Ovary (tissue), 9 donors: Measurements from ENCODE around the gene RIPOR3. TPM values are rescaled to one million over a fixed set of nuclear protein-coding genes. Genes with fewer than 3 reads are reported as not detected.
A peak's percentile ranks its signal among the peaks of the same experiment; 100 is the strongest.

Source experiments
- DNase-seq, 5 donors: peaks; one replicate each; pipeline ENCODE4 v3.0.0-alpha.2; 2019 to 2020
- H3K27ac ChIP-seq, 2 donors: fragments of 200-600 bp; one replicate each; pipeline versions ENCODE4 v1.5.1 to v1.8.0; 2019 to 2022
- H3K27me3 ChIP-seq: fragments of 200-600 bp; one replicate; pipeline ENCODE4 v1.8.0; 2022
- H3K36me3 ChIP-seq: fragments of 200-600 bp; sonication (generic); one replicate; pipeline ENCODE4 v1.5.1; 2019
- H3K4me1 ChIP-seq: one replicate; pipeline ENCODE4 v1.8.1; 2013; ENCODE audit warnings: mild to moderate bottlenecking, moderate library complexity; ENCODE audit not compliant: insufficient read depth
- H3K4me3 ChIP-seq: fragments of 200-600 bp; sonication (generic); one replicate; pipeline ENCODE4 v1.5.1; 2017
- H3K9me3 ChIP-seq, 2 donors: fragments of 200-600 bp in 1 of 2; sonication (generic) in 1 of 2; one replicate each; pipeline versions ENCODE4 v1.5.1 to v1.8.1; 2013 to 2019; ENCODE audit warnings: mild to moderate bottlenecking in 1 of 2, moderate library complexity in 1 of 2
- EP300 ChIP-seq: sonication (generic); formaldehyde crosslinking; IDR thresholded peaks from one replicate; pipeline ENCODE4 v1.6.1; 2017; ENCODE audit warnings: antibody characterized with exemption
- POLR2A ChIP-seq: fragments of 450-650 bp; IDR thresholded peaks from one replicate; pipeline ENCODE4 v1.6.1; 2017; ENCODE audit warnings: antibody characterized with exemption, mild to moderate bottlenecking, moderate library complexity
- WGBS, 3 donors: extraction: QIAGEN DNeasy Blood & Tissue Kit in 1 of 3; methylation state at CpG; one replicate each; pipeline versions ENCODE4 v1.1.5 to v1.1.7; 2013 to 2017; 5-methylcytosine and 5-hydroxymethylcytosine counted together
- intact Hi-C, 4 donors: fragments of 100-400 bp; cut with DNase I; formaldehyde crosslinking; loops; one replicate each; pipeline versions ENCODE4 v1.11.0 to v1.15.1; 2022 to 2023
- polyA plus RNA-seq, 2 donors: library from polyadenylated mRNA; stranded (reverse); fragments of 200-250 nt in 1 of 2; fragments of 350-450 nt in 1 of 2; fragmentation: Illumina TruSeq in 1 of 2; extraction: RNeasy Lipid Tissue Mini Kit (QIAGEN cat#74804) in 1 of 2; gene quantifications; one replicate each; pipeline ENCODE4 v1.2.3, GENCODE V29; 2013 to 2014
- total RNA-seq, 7 donors: library from RNA; depleted of rRNA in 2 of 7; stranded (reverse); fragments of >200 nt in 2 of 7; fragmentation: NEBNext Ultra II Directional in 3 of 7; extraction: Animal tissue kit (Norgen Biotek cat#: 25700) in 3 of 7; gene quantifications; one replicate each; pipeline versions ENCODE4 v1.1.0 to v1.2.4, GENCODE V29; 2016 to 2023
- TF ChIP-seq, protein P1 (sequence below), 3 donors: fragments of 450-650 bp in 2 of 3; fragments of 200-600 bp in 1 of 3; IDR thresholded peaks; one replicate each; pipeline versions ENCODE4 v1.5.1 to v1.8.0; 2016 to 2022; ENCODE audit warnings: antibody characterized with exemption in 3 of 3, mild to moderate bottlenecking in 1 of 3
- donor health status: DM: no; HTN: no; CAD: no; lungs with moderate emphysema.
- donor health status: DM: no; HTN: no; CAD: no.
- donor health status: Bipolar disorder and iron deficiency.
- donor health status: DM: yes; HTN: yes; CAD: no.
- donor health status: DM: no; HTN: no; CAD: no.
- donor health status: DM: yes; HTN: yes; CAD: no.

The RIPOR3 gene
- total and polyA plus RNA-seq, 9 donors, result 1.3 to 22.7 (median 8.0) TPM

DNA sequence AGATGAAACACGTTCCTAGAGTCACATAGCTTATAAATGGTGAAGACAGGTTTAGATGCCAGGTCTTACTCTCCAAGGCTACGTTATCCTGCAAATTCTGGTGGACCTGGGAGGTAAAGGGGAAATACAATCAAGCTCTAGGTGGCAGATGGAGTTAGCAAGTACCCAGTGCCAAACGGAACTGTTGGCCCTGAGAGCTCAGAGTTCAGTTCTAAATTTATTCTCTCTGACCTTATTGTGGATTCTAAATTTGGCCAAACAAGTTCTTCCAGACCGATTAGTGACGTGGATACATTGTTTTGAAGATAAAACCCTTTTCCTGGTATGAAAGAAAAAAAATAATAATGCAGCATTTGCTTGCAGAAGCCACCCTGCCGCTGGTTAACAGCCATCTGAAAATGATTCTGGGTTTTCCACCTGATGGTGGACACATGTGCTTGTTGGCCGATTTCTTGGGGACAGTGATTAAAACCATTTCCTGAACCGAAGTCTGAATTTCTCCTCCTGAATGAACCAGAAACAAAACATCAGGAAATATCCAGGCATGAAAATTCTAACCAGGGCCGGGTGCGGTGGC, 32.5 kb downstream of the RIPOR3 start:
- no peaks in the 10 kb centered on the region for H3K27me3 ChIP-seq
- no peaks in the 10 kb centered on the region for H3K36me3 ChIP-seq
- TF ChIP-seq, protein P1, sequence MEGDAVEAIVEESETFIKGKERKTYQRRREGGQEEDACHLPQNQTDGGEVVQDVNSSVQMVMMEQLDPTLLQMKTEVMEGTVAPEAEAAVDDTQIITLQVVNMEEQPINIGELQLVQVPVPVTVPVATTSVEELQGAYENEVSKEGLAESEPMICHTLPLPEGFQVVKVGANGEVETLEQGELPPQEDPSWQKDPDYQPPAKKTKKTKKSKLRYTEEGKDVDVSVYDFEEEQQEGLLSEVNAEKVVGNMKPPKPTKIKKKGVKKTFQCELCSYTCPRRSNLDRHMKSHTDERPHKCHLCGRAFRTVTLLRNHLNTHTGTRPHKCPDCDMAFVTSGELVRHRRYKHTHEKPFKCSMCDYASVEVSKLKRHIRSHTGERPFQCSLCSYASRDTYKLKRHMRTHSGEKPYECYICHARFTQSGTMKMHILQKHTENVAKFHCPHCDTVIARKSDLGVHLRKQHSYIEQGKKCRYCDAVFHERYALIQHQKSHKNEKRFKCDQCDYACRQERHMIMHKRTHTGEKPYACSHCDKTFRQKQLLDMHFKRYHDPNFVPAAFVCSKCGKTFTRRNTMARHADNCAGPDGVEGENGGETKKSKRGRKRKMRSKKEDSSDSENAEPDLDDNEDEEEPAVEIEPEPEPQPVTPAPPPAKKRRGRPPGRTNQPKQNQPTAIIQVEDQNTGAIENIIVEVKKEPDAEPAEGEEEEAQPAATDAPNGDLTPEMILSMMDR (IDR thresholded peaks at IDR 0.05), result peak in 1 of 3 donors; percentile 7
- no peak for TF ChIP-seq POLR2A
- 18 to 29% (median 23%) methylated on average over 10 of the region's 10 CpGs for WGBS, 3 donors
- no peak for DNase-seq
- H3K4me1 ChIP-seq, result peaks cover 29% of the 10 kb centered on the region
- peak overlapping the region; percentile 20 to 55 for H3K27ac ChIP-seq
- H3K9me3 ChIP-seq, result no peaks in the 10 kb centered on the region
- intact Hi-C loops, result no loop called here
- no peak overlapping the region for H3K4me3 ChIP-seq

DNA sequence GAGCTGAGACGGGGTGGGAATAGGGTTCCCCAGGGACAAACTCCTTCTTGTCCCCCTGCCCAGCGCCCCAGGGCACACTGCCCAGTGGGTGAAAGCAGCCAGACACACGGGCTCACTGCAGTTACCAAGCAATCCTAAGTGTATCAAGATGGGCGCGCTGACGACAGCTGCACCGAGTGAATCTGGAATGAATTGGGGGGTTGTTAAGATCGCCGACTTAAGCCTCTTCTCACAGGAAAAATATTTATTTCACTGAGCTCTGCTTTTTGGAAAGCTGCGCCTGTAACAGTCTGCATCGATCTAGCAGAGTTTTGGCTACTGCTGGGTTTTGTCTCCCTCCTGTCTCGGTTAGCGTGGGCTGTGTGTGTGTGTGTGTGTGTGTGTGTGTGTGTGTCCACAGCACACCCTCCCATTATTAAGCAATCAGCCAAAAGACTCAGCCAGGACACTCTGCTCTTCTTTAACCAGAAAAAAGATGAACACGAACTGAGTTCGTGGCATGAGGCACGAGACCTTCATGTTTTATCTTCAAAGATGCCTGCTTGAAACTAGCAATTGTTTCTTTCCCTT, 35.9 kb downstream of the RIPOR3 start:
- peak overlapping the region; percentile 73 to 83 for H3K27ac ChIP-seq
- WGBS, 3 donors, result 5 to 13% (median 8%) methylated on average over 16 of the region's 16 CpGs
- peaks cover 15% of the 10 kb centered on the region for H3K4me1 ChIP-seq
- H3K4me3 ChIP-seq, result peak overlapping the region; percentile 17
- intact Hi-C loops, result no loop called here
- no peaks in the 10 kb centered on the region for H3K27me3 ChIP-seq
- peak; percentile 89 to 91 (median 91) for DNase-seq
- TF ChIP-seq POLR2A, result peak; percentile 29
- TF ChIP-seq, protein P1 (IDR thresholded peaks at IDR 0.05), result no peak
- H3K9me3 ChIP-seq, result no peaks in the 10 kb centered on the region
- no peaks in the 10 kb centered on the region for H3K36me3 ChIP-seq

DNA sequence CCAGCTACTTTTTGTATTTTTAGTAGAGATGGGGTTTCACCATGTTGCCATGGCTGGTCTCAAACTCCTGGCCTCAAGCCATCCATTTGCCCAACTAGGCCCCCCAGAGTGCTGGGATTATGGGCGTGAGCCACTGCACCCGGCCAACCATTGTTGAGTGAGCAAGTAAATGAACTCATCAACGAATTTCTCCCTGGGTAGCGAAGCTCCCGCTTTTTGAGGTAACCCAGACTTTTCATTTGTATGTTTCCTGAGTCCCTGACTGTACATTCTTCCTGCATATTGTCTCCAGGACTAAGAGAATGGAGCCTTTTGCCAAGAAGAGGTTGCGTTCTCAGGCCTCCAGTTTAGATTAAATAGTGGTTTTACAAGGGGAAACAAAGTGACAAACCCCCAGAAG, 36.4 kb downstream of the RIPOR3 start:
- TF ChIP-seq POLR2A, result no peak
- TF ChIP-seq EP300, result no peak
- TF ChIP-seq, protein P1 (IDR thresholded peaks at IDR 0.05), result no peak

DNA sequence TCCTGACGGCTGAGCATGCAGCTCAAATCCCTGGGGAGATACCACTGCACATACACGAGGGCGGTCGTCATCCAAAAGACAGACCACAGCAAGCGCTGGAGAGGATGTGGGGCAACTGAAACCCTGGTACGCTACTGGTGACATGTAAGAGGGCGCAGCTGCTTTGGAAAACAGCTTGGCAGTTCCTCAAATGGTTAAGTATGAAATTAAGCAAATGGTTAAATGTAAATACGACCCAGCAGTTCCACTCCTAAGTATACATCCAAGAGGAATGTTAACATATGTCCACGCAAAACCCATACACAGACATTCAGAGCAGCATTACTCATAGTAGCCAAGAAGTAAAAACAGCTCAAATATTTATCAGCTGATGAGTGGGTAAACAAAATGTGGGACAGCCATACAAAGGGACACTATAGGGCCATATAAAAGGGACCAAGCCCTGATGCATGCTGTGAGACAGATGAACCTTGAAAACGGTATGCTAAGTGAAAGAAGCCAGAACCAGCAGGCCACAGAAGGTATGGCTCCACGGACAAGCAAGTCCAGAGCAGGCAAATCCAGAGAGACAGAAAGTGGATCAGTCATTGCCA, 38.5 kb downstream of the RIPOR3 start:
- 80 to 82% (median 80%) methylated on average over 11 of the region's 11 CpGs for WGBS, 3 donors
- no peak overlapping the region for H3K4me3 ChIP-seq
- no peaks in the 10 kb centered on the region for H3K27me3 ChIP-seq
- no peak for DNase-seq
- H3K9me3 ChIP-seq, result no peaks in the 10 kb centered on the region
- H3K27ac ChIP-seq, result no peak overlapping the region
- H3K4me1 ChIP-seq, result peaks cover 6% of the 10 kb centered on the region
- H3K36me3 ChIP-seq, result no peaks in the 10 kb centered on the region
- intact Hi-C loops, result no loop called here
- TF ChIP-seq, protein P1 (IDR thresholded peaks at IDR 0.05), result no peak
- TF ChIP-seq POLR2A (no peak), EP300 (no peak)

More for the DNA sequence above, 36.4 kb downstream of the RIPOR3 start:
- intact Hi-C loops, result no loop called here
- peaks cover 13% of the 10 kb centered on the region for H3K4me1 ChIP-seq
- H3K4me3 ChIP-seq, result no peak overlapping the region
- 14 to 15% (median 15%) methylated on average over 6 of the region's 6 CpGs for WGBS, 3 donors
- peak overlapping the region; percentile 73 to 83 for H3K27ac ChIP-seq
- peak in 2 of 5 donors; percentile 44 to 60 for DNase-seq
- no peaks in the 10 kb centered on the region for H3K9me3 ChIP-seq
- H3K27me3 ChIP-seq, result no peaks in the 10 kb centered on the region
- H3K36me3 ChIP-seq, result no peaks in the 10 kb centered on the region
